Stimulated activated CD4-positive, alpha-beta T cell treated with anti-CD3 and anti-CD28 coated beads, Interleukin-15, amount 100 ng/mL, for 24 hours (primary cell): ENCODE results near the gene FAM234A.
A peak's percentile ranks its signal among the peaks of the same experiment; 100 is the strongest.
"Not testable (repeated sequence)": the region's sequence is repeated elsewhere in the genome, so short reads cannot be mapped to it uniquely, and the experiment has no call there.

Source experiments
- DNase-seq: peaks from one replicate; pipeline ENCODE4 v3.0.0-alpha.2; 2020

FAM234A gene, protein sequence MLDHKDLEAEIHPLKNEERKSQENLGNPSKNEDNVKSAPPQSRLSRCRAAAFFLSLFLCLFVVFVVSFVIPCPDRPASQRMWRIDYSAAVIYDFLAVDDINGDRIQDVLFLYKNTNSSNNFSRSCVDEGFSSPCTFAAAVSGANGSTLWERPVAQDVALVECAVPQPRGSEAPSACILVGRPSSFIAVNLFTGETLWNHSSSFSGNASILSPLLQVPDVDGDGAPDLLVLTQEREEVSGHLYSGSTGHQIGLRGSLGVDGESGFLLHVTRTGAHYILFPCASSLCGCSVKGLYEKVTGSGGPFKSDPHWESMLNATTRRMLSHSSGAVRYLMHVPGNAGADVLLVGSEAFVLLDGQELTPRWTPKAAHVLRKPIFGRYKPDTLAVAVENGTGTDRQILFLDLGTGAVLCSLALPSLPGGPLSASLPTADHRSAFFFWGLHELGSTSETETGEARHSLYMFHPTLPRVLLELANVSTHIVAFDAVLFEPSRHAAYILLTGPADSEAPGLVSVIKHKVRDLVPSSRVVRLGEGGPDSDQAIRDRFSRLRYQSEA

DNA sequence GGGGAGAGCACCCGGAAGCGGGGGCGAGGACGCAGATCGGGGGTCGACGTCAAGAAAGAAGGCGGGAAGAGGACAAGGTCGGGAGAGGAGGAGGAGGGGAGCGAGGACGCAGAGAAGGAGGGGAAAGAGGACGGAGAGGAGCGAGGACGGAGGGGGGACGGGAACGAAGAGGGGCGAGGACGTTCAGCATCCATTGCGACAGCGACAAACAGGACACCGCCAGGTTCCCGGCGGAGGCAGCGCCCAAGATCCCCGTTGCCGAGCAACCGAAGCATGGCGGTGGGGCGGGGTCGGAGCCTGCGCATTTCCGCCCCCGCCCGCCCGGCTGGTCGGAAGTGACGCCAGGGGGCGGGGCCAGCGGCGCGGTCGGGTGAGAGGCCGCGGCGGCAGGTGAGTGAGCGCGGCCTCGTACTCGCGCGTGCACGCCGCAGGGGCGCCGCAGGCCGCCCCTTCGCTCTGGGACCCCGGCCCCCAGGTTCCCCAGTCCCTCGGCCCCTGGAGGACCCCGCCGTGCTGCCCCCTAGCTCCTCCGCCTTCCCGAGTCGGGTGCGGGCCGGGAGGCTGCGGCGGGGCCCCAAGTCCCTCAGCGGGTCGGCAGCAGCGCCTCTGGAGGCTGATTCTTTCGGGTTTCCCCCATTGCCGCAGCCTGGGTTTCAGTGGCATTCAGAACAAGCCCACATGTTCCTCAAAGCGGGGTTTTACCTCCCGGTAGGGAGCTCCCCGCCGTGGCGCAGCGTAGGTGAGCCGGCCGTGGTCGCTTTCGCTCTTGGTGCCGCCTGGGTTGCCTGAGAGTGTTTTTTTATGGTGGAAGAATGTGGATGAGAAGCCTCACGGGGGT lies at the start of gene FAM234A:
TSS of gene FAM234A (plus strand) at position 354 of the 838 bp plus-strand sequence. CDS start 19,593 bp downstream, outside the sequence.
- DNase-seq: peak; percentile 97

DNA sequence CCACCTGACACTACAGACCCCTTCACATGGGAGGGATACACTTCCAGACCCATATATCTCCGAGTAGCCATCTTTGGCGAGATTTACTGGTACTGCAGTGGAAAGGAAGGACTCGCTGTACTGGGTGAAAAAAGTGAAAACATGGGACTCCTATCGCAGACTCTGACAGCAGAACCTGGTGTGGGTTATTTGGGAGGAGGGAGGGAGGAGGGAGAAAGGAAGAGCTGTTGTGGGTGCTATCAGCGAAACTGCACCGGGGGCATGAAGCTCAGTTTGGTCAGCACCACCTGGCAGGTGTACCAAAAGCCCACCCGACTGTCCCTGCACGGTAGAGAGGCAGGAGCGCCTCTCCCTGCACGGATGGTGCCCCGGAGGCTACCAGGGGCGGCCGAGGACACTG lies 49.4 kb upstream of the FAM234A start:
- no peak for DNase-seq

DNA sequence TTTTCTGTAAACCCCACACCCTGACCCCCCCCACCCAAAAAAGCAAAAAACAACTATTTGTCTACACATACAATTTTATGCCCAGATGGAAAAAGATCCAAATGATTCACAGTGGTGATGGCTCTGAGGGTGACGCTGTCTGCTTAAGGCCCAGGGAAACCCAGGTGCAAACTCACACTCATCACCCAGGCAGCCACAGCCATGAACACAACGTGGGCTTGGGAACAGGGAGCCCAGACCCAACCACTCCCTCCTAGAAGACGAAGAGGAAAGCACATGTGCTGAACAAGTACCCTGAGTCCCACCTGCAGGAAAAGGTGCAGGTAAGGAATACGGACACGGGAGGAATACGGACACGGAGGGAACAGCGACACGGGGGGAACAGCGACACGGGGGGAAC lies 48.9 kb upstream of the FAM234A start:
- no peak for DNase-seq

DNA sequence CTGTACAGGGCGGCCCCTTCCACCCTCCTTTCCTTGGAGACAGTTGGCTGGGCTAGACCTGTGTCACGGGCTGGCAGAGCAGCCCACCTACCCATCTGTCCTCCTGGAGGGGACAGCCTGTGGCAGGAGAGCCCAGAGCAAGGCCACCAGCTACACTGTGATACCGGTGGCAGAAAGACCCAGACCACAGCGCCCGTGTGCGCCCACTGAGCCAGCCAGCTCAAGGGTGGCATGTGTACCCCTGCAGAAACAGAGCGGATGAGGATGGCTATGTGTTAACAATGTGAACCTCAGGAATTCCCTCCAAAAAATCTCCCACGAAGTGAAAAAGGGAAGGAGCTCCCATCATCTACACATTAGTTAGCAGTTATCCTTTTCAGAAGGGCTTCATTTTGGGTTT lies 47.3 kb upstream of the FAM234A start:
- no peak for DNase-seq

DNA sequence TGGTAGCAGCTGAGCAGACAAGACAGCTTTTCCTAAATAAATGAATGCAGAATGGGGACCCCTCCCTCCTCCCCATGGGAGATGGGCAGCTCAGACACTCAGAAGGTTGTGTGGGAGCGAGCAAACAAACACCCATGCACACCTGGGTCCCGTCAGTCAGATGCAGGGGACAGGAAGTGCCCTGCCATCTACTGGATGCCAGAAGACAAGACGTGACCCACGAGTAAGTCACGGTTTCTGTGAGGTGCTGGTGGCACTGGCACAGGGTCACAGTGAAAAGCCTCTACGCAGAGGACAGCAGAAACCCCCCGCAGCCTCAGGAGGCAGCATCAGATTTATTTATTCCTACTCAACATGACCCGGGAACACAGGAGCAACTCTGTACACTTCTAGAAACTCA lies 45.9 kb upstream of the FAM234A start:
- DNase-seq: peak; percentile 35

DNA sequence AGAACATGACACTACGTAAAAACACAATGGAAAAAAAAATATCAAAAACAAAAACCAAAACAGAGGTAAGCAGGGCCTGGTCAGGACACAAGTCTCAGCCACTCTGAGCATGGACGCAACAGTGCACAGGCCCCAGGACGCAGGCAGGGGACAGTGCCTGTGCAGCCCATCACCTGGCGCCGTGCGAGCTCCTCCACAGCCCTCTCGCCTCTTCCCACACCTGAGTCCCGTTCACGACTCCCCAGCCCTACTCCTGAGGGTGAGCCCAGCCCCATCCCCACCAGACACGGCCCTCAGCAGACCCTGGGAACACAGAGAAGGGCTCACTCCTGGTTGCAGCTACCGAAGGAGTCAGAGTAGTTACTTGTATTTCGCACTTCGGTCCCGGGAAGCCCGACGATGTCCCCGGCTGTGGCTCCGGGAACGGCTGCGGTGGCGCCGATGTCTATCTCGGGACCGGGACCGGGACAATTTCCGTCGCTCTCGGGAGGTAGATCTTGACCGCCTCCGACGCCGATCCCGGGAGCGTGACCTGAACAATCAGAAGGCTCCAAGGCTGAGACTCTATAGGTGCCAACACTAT lies 44.9 kb upstream of the FAM234A start:
- no peak for DNase-seq

DNA sequence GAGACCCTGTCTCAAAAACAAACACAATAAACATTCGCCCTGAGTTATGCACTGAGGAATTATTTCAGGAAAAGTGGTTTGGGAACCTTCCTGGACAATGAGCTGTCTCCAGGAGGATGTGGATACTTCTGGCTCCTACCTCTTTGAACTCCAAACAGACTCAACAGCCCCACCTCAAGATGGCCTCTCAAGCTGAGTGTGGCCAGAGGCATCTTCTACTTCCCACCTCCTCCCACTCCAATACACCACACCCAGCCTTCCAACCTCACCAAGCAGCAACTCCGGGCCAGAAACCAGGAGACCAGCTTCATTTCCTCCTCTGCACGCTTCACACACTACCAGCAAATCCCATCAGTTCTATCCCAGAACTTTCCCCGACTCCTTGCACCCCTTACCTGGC lies 42.8 kb upstream of the FAM234A start:
- DNase-seq: no peak

DNA sequence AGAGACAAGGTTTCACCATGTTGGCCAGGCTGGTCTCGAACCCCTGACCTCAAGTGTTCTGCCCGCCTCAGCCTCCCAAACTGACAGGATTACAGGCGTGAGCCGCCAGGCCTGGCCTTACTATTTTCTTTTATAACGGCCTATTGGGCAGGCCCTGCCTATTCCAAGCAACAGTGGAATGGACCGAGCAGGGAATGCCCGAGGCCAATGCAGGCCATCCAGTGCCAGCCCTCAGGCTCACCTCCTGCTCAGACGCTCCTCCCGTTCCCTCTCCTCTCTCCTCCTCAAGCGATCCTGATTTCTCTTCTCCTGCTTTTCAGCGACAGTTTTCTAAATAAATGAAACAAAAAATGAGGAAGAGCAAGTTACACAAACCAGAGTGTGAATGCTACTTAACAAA lies 41.9 kb upstream of the FAM234A start:
- no peak for DNase-seq

DNA sequence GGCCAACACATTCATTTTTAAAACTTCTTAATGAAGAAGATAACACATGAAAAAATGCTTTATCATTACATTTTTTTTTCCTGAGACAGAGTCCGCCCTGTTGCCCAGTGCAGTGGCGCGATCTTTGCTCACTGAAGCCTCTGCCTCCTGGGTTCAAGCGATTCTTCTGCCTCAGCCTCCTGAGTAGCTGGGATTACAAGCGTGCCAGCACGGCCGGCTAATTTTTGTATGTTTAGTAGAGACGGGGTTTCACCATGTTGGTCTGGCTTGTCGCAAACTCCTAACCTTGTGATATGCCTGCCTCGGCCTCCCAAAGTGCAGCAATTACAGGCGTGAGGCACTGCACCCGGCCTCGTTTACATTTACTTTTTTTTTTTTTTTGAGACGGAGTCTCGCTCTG lies 41.2 kb upstream of the FAM234A start:
- no peak for DNase-seq

DNA sequence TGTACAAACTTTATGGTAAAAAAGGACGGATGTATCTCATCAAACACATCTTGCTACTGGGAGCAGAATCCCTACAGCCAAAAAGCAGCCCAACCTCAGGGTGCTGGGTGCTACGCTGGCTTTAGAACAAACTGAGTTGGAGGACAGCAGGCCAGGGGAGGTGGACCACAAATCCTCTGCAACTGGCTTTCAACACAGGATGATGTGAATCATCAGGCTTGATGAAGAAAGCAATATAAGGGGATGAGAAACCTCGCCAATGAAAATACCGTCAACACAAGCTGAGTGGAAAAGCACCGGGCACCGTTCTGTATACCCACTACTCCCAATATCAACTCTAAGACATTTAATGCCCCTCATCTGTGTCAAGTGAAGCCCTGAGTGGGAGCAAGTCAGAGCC lies 40.1 kb upstream of the FAM234A start:
- DNase-seq: no peak

DNA sequence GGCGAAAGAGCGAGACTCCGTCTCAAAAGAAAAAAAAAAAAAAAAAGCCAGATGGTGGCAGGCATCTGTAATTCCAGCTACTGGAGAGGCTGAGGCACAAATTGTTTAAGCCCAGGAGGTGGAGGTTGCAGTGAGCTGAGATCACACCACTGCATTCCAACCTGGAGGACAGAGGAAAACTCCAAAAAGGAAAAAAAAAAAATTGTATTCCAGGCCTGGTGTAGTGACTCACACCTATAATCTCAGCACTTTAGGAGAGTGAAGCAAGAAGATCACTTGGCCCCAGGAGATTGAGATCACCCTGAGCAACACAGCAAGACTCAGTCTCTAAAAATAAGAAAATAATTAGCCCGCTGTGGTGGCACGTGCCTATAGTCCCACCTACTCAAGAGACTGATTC lies 34.2 kb upstream of the FAM234A start:
- no peak for DNase-seq

DNA sequence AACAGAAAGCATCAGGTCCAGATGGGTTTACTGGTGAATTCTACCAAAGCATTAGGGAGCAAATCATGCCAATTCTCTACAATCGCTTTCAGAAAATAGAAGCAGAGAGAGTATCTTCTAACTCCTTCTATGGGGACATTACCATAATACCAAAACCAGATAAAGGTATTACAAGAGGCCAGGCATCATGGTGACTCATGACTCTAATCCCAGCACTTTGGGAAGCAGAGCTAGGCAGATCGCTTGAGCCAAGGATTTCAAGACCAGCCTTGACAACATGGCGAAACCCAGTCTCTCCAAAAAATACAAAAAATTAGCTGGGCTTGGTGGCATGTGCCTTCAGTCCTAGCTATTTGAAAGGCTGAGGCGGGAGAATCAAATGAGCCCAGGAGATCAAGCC lies 31.4 kb upstream of the FAM234A start:
- DNase-seq: no peak

DNA sequence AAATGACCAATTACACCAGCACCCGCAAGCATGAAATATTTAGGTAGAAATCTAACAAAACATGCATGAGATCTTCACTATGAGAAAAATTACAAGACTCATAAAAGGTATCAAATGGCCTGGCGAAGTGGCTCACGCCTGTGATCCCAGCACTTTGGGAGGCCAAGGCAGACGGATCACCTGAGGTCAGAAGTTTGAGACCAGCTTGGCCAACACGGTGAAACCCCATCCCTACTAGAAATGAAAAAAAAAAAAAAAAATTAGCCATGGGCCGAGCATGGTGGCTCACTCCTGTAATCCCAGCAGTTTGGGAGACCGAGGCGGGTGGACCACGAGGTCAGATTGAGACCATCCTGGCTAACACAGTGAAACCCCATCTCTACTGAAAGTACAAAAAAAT lies 30.6 kb upstream of the FAM234A start:
- DNase-seq: not testable (repeated sequence)

DNA sequence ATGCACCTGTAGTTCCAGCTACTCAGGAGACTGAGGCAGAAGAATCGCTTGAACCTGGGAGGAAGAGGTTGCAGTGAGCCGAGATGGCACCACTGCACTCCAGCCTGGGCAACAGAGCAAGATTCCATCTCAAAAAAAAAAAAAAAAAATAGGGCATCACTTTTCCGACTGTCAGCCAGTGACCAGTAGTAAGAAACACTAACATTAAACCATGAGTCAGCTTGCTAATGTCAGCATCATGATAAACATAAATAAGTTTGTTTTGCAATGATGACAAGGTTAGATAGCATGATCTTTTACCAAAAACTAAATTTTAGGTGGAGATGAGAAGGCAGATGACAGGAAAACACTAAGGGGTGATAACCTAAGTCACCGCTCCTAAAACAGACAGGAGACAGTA lies 25.3 kb upstream of the FAM234A start:
- DNase-seq: not testable (repeated sequence)

DNA sequence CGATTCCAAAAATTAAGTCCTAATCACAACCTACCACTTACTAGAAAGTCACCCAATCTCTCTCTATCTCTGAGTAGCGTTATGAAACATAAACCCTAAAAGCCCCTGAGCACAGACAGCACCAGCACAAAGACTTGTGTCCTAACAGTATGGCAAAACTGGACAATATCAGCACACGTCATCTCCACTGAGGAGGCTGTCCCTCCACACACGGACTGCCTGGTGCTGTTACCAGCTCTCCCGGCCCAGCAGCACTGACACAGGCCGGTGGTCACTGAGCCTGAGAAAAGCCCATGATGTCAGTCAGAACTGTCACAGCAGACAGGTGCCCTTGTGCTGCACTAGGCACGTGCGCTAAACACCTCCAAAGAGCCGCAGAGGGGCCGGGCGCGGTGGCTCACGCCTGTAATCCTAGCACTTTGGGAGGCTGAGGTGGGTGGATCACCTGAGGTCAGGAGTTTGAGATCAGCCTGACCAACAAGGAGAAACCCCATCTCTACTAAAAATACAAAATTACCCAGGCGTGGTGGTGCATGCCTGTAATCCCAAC lies 22.9 kb upstream of the FAM234A start:
- DNase-seq: not testable (repeated sequence)

DNA sequence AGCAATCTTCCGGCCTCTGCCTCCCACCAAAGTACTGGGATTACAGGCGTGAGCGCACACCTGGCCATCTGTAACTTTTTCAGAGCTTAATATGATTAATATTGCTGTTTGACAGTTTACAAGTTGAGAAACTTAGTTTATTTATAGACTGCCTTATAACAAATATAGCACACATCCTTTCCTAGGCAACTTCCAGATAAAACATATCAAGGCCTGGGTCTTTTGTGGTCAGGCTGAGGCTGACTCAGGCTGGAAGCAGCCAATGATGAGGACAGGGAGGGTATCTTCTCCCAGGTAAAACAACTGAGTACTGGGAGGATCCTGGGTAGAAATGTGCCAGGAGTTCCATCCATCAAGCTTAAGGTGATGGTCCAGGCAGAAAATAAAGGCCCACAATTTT lies 21.6 kb upstream of the FAM234A start:
- no peak for DNase-seq

DNA sequence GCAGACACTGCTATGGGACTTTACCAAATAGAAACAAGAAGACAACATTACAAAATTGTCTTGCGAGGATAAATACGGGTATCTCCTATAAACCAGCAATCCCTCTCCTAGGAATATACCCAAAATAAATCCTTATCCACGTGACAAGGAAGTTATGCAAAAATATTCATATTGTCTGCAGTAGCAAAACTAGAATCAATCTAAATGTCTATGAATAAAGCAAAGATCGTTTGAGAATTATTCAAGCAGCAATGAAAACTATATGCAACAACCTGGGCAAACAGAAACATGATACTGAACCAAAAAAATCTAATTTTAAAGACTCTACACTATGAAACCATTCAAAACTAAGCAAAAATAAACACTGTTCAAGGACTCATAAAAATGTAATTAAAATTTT lies 14.6 kb upstream of the FAM234A start:
- no peak for DNase-seq

DNA sequence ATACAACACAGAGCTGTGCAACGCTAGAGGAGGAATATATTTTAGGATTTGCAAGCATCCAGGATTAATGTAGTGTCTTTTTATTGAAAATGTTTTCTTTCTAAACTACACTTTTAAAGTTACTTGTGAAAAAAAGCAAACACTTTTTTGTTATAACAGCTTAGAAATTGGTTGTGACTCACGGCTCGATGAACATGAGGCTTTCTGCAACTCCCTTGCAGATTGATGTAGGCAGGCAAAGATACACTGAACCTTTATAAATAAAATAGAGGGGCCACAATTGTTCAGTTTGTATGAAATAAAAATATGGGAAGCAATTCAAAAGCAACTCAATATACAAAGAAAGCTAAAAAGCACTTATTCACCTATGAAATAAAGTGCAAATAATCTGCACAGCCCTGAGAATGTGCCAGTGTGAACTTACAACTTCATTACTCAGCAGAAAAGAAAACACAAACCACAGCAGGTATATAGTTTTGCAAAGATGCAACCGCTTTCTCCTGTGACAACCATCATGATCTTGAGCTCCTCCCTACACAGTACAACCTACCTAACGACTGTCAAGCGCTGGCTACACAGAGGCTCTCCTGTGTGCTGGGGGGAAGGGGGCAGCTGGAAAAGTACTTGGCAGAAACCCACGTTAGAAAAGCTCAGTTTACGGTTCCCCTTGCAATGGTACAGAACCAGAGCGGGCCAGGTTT lies 6.3 kb upstream of the FAM234A start:
- no peak for DNase-seq

DNA sequence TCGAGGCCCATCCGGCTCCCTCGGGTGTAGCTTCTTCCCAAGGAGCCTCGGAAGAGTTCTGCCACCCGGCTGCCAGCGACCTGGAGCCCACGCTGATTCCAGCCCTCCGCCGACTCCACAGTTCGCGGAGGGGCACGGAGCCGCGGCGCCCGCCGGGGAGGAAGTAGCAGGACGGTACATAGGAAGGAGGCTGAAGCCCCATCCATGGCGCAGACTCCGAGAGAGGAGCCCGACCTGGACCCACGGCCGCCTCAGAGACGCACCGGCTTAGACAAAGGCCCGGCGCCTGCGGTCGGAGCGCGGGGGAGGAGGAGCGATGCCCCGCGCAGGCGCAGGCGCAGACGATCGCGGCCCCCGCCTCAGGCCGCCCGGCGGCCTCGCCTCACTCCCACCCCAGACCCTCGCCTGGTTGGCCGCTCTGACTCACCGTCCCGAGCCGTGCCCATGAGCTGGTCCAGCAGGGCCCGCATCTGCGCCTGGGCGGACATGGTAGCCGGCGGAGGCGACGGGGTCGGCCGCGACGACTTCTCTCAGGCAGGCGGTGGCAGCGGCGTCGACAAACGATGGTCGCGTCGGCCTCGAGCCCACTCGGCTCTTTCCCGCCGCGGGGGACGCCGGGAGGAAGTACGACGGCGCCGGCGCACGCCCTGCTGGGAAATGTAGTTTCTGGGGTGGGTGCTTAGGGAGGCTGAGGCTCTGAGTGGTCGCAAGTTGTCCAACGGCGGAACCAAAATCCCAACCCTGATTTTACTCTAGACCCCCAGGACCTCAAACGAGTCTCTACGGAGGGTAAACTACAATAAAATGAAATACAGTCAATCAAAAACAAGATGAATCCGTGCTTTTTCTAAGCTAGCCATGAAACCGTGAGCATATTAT lies 5.5 kb upstream of the FAM234A start, which contains the start of gene LUC7L:
TSS of gene LUC7L (minus strand) at position 598 of the 879 bp plus-strand sequence. CDS start at position 488, 110 bp downstream.
- DNase-seq: peak; percentile 92

DNA sequence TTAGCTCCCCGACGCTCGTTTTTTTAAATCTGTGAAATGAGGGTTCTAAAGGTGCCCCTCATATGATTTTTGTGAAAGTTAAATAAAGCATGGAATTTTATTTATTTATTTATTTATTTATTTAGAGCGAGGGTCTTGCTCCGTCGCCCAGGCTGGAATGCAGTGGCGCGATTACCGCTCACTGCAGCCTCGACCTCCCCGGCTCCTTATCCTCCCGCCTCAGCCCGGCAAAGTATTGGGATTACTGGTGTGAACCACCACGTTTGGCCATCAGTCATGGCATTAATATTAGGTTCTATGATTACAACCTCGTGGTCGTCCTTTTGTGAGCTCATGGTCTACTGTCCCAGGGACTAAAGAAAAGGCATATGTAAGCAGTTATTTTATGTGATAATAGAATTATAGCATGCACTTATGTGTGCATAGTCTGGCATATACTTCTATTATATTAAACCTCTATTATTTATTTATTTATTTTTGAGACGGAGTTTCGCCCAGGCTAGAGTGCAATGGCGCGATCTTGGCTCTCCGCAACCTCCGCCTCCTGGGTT lies 4.8 kb upstream of the FAM234A start:
- DNase-seq: no peak

DNA sequence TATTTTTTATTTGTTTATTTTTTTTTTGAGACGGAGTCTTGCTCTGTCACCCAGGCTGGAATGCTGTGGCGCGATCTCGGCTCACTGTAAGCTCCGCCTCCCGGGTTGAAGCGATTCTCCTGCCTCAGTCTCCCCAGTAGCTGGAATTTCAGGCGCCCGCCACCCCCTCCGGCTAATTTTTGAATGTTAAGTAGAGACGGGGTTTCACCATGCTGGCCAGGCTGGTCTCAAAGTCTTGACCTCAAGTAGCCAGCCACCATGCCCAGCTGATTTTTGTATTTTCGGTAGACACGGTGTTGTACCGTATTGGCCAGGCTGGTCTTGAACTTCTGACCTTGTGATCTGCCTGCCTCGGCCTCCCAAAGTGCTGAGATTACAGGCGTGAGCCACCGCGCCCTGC lies 4.3 kb upstream of the FAM234A start:
- not testable (repeated sequence) for DNase-seq
